ENCODE measurements around the gene NPY2R. TPM values are rescaled to one million over a fixed set of nuclear protein-coding genes. Genes with fewer than 3 reads are reported as not detected.

Gene NPY2R
- total RNA-seq, 4 donors from 2014 or later: 0.62 TPM; not detected in 3

DNA sequence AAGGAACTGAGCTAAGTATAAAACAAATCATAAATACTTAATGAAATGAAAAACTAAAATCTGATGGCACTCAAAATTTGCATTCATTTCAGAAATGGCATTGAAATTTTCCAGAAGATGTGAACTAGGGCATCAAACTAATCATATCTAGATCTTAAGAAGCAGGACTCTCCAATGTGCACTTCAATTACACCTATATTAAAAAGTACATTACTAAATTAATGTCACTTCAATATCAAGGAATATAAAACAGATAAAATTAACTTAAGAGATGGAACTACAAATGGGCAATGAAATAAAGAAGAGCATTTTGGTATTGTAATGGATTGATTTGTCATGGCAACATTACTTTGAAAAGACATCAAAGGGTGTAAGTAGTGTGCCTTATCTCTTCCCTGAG, 20.3 kb downstream of the NPY2R start:
- no peak overlapping the region for H3K27ac ChIP-seq
- no peak overlapping the region for H3K4me3 ChIP-seq
- peaks cover 0 to 2% of the 10 kb centered on the region in 2 donors for H3K36me3 ChIP-seq
- no peak for DNase-seq
- TF ChIP-seq, protein P1, sequence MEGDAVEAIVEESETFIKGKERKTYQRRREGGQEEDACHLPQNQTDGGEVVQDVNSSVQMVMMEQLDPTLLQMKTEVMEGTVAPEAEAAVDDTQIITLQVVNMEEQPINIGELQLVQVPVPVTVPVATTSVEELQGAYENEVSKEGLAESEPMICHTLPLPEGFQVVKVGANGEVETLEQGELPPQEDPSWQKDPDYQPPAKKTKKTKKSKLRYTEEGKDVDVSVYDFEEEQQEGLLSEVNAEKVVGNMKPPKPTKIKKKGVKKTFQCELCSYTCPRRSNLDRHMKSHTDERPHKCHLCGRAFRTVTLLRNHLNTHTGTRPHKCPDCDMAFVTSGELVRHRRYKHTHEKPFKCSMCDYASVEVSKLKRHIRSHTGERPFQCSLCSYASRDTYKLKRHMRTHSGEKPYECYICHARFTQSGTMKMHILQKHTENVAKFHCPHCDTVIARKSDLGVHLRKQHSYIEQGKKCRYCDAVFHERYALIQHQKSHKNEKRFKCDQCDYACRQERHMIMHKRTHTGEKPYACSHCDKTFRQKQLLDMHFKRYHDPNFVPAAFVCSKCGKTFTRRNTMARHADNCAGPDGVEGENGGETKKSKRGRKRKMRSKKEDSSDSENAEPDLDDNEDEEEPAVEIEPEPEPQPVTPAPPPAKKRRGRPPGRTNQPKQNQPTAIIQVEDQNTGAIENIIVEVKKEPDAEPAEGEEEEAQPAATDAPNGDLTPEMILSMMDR (IDR thresholded peaks at IDR 0.05): no peak
- no peak for TF ChIP-seq POLR2A (IDR thresholded peaks at IDR 0.05)
- no peaks in the 10 kb centered on the region for H3K9me3 ChIP-seq
- H3K27me3 ChIP-seq: no peaks in the 10 kb centered on the region
- intact Hi-C loops (cut with DNase I; ENCODE audit: low total_unique reads): no loop called here
- no peaks in the 10 kb centered on the region for H3K4me1 ChIP-seq

DNA sequence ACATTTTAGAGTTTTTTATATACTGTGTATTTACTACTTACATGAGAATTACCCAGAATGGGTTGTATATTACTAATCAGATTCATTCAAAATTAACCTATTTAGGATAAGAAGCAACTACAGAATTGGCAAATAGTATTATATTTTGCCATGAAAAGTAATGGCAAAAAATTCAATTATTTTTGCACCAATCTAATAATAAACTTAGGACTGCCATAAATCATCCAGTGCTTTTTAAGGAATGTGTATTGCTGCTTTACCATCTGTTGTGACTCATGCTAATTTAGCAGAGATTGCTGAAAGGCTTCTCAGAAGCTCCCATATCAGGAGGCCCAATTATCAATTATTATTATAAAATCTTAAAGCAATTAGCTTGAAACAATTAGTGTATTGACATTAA, 24.0 kb downstream of the NPY2R start:
- Histone ChIP-seq H3K36me3 (no peaks in the 10 kb centered on the region), H3K9me3 (no peaks in the 10 kb centered on the region), H3K4me1 (no peaks in the 10 kb centered on the region), H3K4me3 (no peak overlapping the region), H3K27ac (no peak overlapping the region), H3K27me3 (no peaks in the 10 kb centered on the region)
- intact Hi-C loops (cut with DNase I; ENCODE audit: low total_unique reads): no loop called here
- no peak for DNase-seq
- TF ChIP-seq POLR2A (IDR thresholded peaks at IDR 0.05): no peak
- TF ChIP-seq, protein P1 (IDR thresholded peaks at IDR 0.05): no peak

DNA sequence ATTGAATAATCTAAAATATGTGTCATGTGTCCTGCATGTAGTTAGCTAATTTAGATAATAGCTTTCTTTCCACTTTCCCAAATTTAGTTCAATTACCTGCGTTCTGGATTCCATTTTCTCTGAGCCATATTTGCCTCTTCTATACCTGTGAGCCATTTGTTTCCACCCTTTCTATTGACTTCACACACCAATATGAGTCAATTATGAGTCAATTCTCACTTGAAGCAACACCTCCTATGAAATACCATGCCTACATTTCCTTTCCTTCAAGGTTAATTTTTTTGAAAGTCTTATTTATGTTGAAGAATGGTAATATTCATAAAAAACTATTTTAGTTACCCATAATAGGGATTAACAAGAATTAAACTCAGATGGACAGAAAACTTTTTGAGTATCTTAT, 25.8 kb downstream of the NPY2R start:
- intact Hi-C loops (cut with DNase I; ENCODE audit: low total_unique reads): no loop called here

DNA sequence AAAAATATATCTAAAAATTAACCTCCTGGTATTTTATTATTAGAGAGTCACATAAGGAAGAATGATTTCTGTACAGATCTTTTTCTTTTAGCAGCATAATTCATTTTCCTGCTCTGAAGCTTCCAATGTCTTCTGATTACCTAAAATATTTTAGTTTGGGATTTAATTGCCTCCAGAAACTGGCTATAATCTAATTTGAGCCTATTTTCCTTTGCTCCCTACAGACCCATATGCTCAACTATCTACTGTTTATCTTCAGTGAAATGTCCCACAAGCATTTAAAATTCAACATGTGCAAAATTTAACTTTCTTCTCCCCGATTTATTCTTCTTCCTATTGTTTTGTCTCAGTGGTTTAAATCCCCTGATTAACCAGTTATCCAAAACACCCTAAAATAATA, 29.1 kb downstream of the NPY2R start:
- H3K4me3 ChIP-seq: no peak overlapping the region
- intact Hi-C loops (cut with DNase I; ENCODE audit: low total_unique reads): no loop called here
- TF ChIP-seq POLR2A (IDR thresholded peaks at IDR 0.05): no peak
- TF ChIP-seq, protein P1 (IDR thresholded peaks at IDR 0.05): no peak
- no peak for DNase-seq
- no peaks in the 10 kb centered on the region for H3K4me1 ChIP-seq
- no peaks in the 10 kb centered on the region for H3K9me3 ChIP-seq
- no peaks in the 10 kb centered on the region for H3K36me3 ChIP-seq
- H3K27me3 ChIP-seq: peaks cover 0 to 3% of the 10 kb centered on the region in 2 donors
- H3K27ac ChIP-seq: no peak overlapping the region

More for the DNA sequence above, 25.8 kb downstream of the NPY2R start:
- no peak overlapping the region for H3K27ac ChIP-seq
- H3K27me3 ChIP-seq: no peaks in the 10 kb centered on the region
- no peak overlapping the region for H3K4me3 ChIP-seq
- TF ChIP-seq POLR2A (IDR thresholded peaks at IDR 0.05): no peak
- TF ChIP-seq, protein P1 (IDR thresholded peaks at IDR 0.05): no peak
- no peaks in the 10 kb centered on the region for H3K9me3 ChIP-seq
- DNase-seq: no peak
- H3K36me3 ChIP-seq: no peaks in the 10 kb centered on the region
- no peaks in the 10 kb centered on the region for H3K4me1 ChIP-seq

DNA sequence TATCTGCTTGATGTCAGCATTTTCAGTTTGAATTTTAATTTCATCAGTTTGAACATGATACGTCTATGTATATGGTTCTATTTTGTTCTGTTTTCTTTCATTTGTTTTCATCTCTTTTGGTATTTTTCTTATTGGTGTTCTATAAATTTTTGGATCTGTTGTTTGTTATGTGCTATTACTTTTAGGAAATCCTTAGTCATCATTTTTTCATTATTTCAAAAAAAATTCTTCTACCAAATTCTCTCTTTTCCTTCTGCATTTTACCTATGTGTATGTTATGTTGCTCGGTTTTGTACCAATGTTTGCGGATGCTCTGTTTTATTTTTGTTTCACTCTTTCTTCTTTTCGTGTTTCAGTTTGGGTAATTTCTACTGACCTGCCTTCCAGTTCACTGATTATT, 32.8 kb downstream of the NPY2R start:
- H3K27me3 ChIP-seq: peaks cover 0 to 3% of the 10 kb centered on the region in 2 donors
- H3K9me3 ChIP-seq: no peaks in the 10 kb centered on the region
- DNase-seq: no peak
- no peaks in the 10 kb centered on the region for H3K4me1 ChIP-seq
- H3K36me3 ChIP-seq: no peaks in the 10 kb centered on the region
- TF ChIP-seq, protein P1 (IDR thresholded peaks at IDR 0.05): no peak
- no peak for TF ChIP-seq POLR2A (IDR thresholded peaks at IDR 0.05)
- H3K27ac ChIP-seq: no peak overlapping the region
- intact Hi-C loops (cut with DNase I; ENCODE audit: low total_unique reads): no loop called here
- H3K4me3 ChIP-seq: no peak overlapping the region

Measured in uterus (tissue), 4 donors.